Lung (tissue), 12 donors: ENCODE results near the gene KLF12. TPM values are rescaled to one million over a fixed set of nuclear protein-coding genes. Genes with fewer than 3 reads are reported as not detected.

ENCODE experiments used
- ATAC-seq: fragments of 200-7000 bp; cut with Tn5 transposase; one replicate; pipeline ENCODE4 v1.9.1; 2020; ENCODE audit warnings: moderate number of reproducible peaks; ENCODE audit not compliant: insufficient read depth, low FRiP score
- DNase-seq, 3 donors: peaks; one replicate each; pipeline ENCODE4 v3.0.0-alpha.2; 2013 to 2017
- H3K27ac ChIP-seq, 2 donors: one replicate each; pipeline ENCODE4 v1.5.1; 2013; ENCODE audit warnings: mild to moderate bottlenecking in 2 of 2, moderate library complexity in 2 of 2, control low read depth in 1 of 2, inconsistent platforms in 1 of 2, low read depth in 1 of 2, low read length in 1 of 2
- H3K27me3 ChIP-seq, 3 donors: one replicate each; pipeline ENCODE4 v1.5.1; 2013; ENCODE audit warnings: low read length in 2 of 3; ENCODE audit not compliant: control insufficient read depth in 3 of 3, insufficient read depth in 3 of 3
- H3K36me3 ChIP-seq, 4 donors: one replicate each; pipeline ENCODE4 v1.5.1; 2013; ENCODE audit warnings: low read length in 4 of 4, mild to moderate bottlenecking in 1 of 4, moderate library complexity in 1 of 4; ENCODE audit not compliant: control insufficient read depth in 4 of 4, insufficient read depth in 4 of 4
- H3K4me1 ChIP-seq, 5 donors: one replicate each; pipeline ENCODE4 v1.5.1; 2013; ENCODE audit warnings: low read length in 5 of 5, mild to moderate bottlenecking in 2 of 5, moderate library complexity in 1 of 5; ENCODE audit not compliant: control insufficient read depth in 5 of 5, insufficient read depth in 5 of 5
- H3K4me3 ChIP-seq: one replicate; pipeline ENCODE4 v1.5.1; 2013; ENCODE audit warnings: mild to moderate bottlenecking, control low read depth, moderate library complexity
- H3K9ac ChIP-seq, 2 donors: one replicate each; pipeline ENCODE4 v1.5.1; 2013; ENCODE audit warnings: low read length in 2 of 2, control low read depth in 1 of 2; ENCODE audit not compliant: insufficient read depth in 1 of 2
- H3K9me3 ChIP-seq, 4 donors: one replicate each; pipeline ENCODE4 v1.5.1; 2013; ENCODE audit warnings: low read length in 3 of 4, mild to moderate bottlenecking in 1 of 4, moderate library complexity in 1 of 4; ENCODE audit not compliant: control insufficient read depth in 4 of 4, insufficient read depth in 3 of 4
- WGBS, 2 donors: extraction: QIAGEN DNeasy Blood & Tissue Kit; methylation state at CpG; one replicate each; pipeline ENCODE4 v1.1.7; 2013; 5-methylcytosine and 5-hydroxymethylcytosine counted together
- polyA plus RNA-seq, 2 donors: library from polyadenylated mRNA; stranded (reverse); fragments of 200-250 nt; gene quantifications; one replicate each; pipeline ENCODE4 v1.2.1, GENCODE V29; 2013
- total RNA-seq, 2 donors: library from RNA; depleted of rRNA in 1 of 2; stranded (reverse); fragments of >200 nt in 1 of 2; gene quantifications; one replicate each; pipeline ENCODE4 v1.2.1, GENCODE V29; 2014 to 2021
- TF ChIP-seq, protein P1 (sequence below): IDR thresholded peaks from 2 replicates; pipeline ENCODE4 v1.5.1; 2012; ENCODE audit warnings: mild to moderate bottlenecking; ENCODE audit errors: control extremely low read depth, extremely low read depth
- donor health status: control.
- donor health status: control.
- donor health status: Bipolar disorder and iron deficiency.
- donor health status: healthy.
- donor health status: DM: yes; HTN: yes; CAD: no.

The KLF12 gene
- total and polyA plus RNA-seq, 4 donors = 0.77 to 26.8 (median 4.8) TPM

DNA sequence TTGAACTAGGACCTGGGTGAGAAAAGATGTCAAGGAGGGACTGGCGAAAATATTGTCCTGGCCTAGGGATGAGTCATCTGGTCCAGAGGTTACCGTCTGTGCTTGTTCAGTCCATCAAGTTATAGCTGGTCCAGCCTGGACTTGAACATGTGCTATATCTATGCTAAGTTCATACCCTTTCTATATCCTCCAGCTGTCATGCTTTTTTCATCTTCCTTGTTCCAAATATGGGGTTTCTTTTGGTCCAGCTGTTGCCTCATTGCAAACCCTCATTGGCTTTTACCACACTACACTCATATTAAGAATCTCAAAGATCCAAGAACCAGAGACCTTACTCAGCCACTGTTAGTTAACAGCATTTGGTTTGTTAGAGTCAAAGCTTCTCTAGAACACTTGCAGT is 19.1 kb upstream of the KLF12 start:
- Histone ChIP-seq H3K36me3 (no peaks in the 10 kb centered on the region), H3K27me3 (no peaks in the 10 kb centered on the region), H3K4me1 (peaks cover 0 to 12% (median 0%) of the 10 kb centered on the region in 5 donors), H3K27ac (no peak overlapping the region), H3K9ac (no peak overlapping the region), H3K4me3 (no peak overlapping the region), H3K9me3 (no peaks in the 10 kb centered on the region)
- no peak for ATAC-seq
- WGBS, 2 donors = 73 to 90% methylated on average over 2 of the region's 2 CpGs
- TF ChIP-seq, protein P1, sequence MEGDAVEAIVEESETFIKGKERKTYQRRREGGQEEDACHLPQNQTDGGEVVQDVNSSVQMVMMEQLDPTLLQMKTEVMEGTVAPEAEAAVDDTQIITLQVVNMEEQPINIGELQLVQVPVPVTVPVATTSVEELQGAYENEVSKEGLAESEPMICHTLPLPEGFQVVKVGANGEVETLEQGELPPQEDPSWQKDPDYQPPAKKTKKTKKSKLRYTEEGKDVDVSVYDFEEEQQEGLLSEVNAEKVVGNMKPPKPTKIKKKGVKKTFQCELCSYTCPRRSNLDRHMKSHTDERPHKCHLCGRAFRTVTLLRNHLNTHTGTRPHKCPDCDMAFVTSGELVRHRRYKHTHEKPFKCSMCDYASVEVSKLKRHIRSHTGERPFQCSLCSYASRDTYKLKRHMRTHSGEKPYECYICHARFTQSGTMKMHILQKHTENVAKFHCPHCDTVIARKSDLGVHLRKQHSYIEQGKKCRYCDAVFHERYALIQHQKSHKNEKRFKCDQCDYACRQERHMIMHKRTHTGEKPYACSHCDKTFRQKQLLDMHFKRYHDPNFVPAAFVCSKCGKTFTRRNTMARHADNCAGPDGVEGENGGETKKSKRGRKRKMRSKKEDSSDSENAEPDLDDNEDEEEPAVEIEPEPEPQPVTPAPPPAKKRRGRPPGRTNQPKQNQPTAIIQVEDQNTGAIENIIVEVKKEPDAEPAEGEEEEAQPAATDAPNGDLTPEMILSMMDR = no peak
- no peak for DNase-seq

- no peak overlapping the region for H3K4me3 ChIP-seq
- ATAC-seq = no peak
- no peak for DNase-seq
- no peak overlapping the region for H3K9ac ChIP-seq
- H3K9me3 ChIP-seq = no peaks in the 10 kb centered on the region
- H3K4me1 ChIP-seq = peaks cover 0 to 8% (median 0%) of the 10 kb centered on the region in 5 donors
- H3K27ac ChIP-seq = no peak overlapping the region
- H3K27me3 ChIP-seq = no peaks in the 10 kb centered on the region
- 41 to 52% methylated on average over 3 of the region's 3 CpGs for WGBS, 2 donors
- no peaks in the 10 kb centered on the region for H3K36me3 ChIP-seq
- TF ChIP-seq, protein P1 = no peak
Measured at GRCh38 chr13:74151859-74152258, 17.7 kb upstream of the KLF12 start.

GRCh38 chr13:74148352-74148751 is 14.1 kb upstream of the KLF12 start:
- peak; percentile 48 to 73 (median 64) for DNase-seq
- 50 to 78% methylated on average over 1 of the region's 1 CpG for WGBS, 2 donors

More at GRCh38 chr13:74148352-74148751, 14.1 kb upstream of the KLF12 start:
- H3K27ac ChIP-seq = no peak overlapping the region
- no peaks in the 10 kb centered on the region for H3K36me3 ChIP-seq
- H3K4me3 ChIP-seq = no peak overlapping the region
- TF ChIP-seq, protein P1 = no peak
- peaks cover 0 to 33% (median 0%) of the 10 kb centered on the region in 5 donors for H3K4me1 ChIP-seq
- no peak for ATAC-seq
- no peaks in the 10 kb centered on the region for H3K27me3 ChIP-seq
- no peak overlapping the region for H3K9ac ChIP-seq
- no peaks in the 10 kb centered on the region for H3K9me3 ChIP-seq
